ENCODE results near the gene RAB9A.

The RAB9A gene

DNA sequence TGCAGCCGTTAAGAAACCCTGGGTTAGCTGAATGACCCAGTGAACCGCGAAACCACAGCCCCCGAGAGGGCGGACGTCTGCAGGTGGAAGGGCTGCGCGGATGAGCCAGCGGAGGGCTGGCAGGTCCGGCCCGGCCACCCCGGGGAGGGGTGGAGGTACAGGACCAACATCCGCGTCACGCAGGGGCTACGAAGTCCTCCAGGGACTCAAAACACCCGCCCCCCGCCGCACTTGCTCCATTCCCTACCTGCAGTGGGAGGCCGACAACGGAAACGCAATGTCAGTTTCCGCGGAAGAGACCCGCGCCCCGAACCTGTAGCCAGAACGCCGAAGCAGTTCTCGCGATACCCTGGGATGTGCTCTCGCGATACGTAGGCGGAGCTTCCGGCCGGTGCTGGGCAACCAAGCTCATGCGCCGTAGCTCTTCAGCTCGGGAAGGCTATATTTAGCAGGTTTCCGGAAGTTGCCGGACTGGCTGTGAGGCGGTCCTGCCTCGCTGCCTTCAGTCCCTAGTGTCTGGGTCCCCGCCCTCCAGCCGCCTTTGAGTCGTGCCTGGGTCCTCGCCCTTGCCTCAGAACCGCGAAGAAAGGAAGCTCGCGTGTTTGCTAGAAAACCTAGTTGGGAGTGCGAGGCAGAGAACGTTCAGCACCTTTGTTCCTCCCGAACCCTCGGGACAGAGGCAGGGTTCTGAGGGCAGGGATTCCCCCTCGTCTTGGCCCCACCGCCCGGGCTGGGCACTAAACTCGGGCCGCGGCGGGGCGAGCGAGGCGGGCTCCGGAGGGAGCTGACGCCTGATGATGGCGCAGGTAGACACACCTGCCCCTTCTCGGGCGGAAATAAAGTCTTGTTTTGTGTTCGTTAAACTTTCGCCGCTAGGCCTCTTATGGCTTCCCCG, 45.6 kb downstream of the RAB9A start, which contains the start of the genes OFD1 and TRAPPC2:
Gene OFD1, plus strand, starts transcription at position 471 of the 895 bp plus-strand sequence. Its CDS starts 324 bp downstream, at position 795.
Gene TRAPPC2, minus strand, starts transcription at position 343 of the 895 bp plus-strand sequence. CDS start 14,657 bp downstream, outside the sequence.
- Histone ChIP-seq H3K27me3 (ENCODE audit: control insufficient read depth, insufficient read depth, low read length) (no peaks in the 10 kb centered on the region), H3K4me1 (ENCODE audit: control insufficient read depth, insufficient read depth, low read length) (peaks cover 28% of the 10 kb centered on the region), H3K9ac (ENCODE audit: low read length) (peak within 1 kb of the TSS; percentile 83), H3K4me3 (ENCODE audit: low read length) (peak within 1 kb of the TSS; percentile 47), H3K36me3 (ENCODE audit: control insufficient read depth, insufficient read depth, low read length) (no peaks in the 10 kb centered on the region), H3K9me3 (ENCODE audit: control insufficient read depth, low read length) (no peaks in the 10 kb centered on the region)

DNA sequence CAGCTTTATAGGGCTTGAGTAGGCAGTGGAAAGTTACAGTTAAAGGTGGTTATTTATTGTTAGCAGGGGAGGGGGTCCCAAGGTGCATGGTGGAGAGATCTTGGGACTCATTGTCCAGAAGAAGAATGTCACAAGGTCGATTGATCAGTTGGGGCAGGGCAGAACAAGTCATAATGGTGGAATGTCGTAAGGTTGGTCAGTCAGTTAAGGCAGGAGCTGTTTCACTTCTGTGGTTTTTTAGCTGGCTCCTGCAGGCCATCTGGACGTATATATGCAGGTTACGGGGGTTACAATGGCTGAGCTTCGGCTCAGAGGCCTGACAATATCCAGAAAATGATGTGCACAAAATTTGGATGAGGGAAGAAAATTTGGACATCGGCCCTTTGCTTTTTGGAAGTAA, 52.8 kb downstream of the RAB9A start:
- H3K9ac ChIP-seq (ENCODE audit: low read length), result no peak overlapping the region
- no peak overlapping the region for H3K4me3 ChIP-seq (ENCODE audit: low read length)
- no peaks in the 10 kb centered on the region for H3K36me3 ChIP-seq (ENCODE audit: control insufficient read depth, insufficient read depth, low read length)
- H3K4me1 ChIP-seq (ENCODE audit: control insufficient read depth, insufficient read depth, low read length), result peaks cover 2% of the 10 kb centered on the region
- no peaks in the 10 kb centered on the region for H3K9me3 ChIP-seq (ENCODE audit: control insufficient read depth, low read length)
- no peaks in the 10 kb centered on the region for H3K27me3 ChIP-seq (ENCODE audit: control insufficient read depth, insufficient read depth, low read length)

DNA sequence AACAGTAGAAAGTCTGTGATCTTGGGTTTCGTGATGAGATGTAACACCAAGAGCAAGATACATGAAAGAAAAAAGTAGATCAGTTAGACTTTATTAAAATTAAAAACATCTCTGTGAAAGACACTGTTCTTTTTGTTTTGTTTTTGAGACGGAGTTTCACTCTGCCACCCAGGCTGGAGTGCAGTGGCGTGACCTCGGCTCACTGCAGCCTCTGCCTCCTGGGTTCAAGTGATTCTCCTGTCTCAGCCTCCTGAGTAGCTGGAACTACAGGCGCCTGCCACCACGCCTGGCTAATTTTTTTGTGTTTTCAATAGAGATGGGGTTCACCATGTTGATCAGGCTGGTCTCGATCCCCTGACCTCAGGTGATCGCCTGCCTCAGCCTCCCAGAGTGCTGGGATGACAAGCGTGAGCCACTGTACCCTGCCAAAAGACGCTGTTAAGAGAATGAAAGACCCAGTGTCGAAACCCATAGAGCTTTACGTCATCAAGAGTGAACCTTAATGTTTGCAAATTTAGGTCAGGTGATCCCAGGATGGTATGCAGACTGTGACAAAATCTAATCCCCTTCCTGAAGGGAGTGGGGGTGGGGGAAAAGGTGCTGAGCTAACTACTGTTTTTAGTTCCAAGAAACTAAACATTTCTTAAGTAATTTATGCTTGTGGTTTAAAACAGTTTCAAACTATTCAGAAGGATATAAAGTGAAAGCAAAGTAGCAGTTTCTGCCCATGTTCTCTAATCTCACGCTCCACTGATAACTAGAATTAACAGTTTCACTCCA, 53.7 kb downstream of the RAB9A start:
- Histone ChIP-seq H3K27me3 (ENCODE audit: control insufficient read depth, insufficient read depth, low read length) (no peaks in the 10 kb centered on the region), H3K4me3 (ENCODE audit: low read length) (no peak overlapping the region)

DNA sequence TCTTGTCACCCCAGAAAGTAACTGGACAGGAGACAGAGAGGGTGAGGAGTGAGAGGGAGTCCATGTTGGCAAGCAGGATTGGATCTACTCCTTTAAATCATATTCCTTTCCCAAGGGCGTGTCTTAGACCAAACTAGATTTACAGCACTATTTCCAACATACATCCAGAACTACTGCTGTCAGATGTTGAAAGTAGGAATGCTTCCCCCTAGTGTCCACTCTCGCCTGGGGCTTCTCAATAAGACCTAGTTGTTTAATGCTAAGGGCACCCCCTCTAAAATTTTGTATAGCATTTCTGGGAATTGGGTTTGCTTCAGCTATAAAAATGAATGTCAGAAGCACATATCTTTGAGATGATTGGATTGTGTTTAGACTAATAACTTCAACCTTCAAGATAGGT, 58.9 kb downstream of the RAB9A start:
- H3K36me3 ChIP-seq (ENCODE audit: control insufficient read depth, insufficient read depth, low read length), result no peaks in the 10 kb centered on the region
- H3K9me3 ChIP-seq (ENCODE audit: control insufficient read depth, low read length), result no peaks in the 10 kb centered on the region
- H3K27me3 ChIP-seq (ENCODE audit: control insufficient read depth, insufficient read depth, low read length), result no peaks in the 10 kb centered on the region
- no peak overlapping the region for H3K9ac ChIP-seq (ENCODE audit: low read length)
- H3K4me3 ChIP-seq (ENCODE audit: low read length), result no peak overlapping the region
- no peaks in the 10 kb centered on the region for H3K4me1 ChIP-seq (ENCODE audit: control insufficient read depth, insufficient read depth, low read length)

More for the DNA sequence above, 53.7 kb downstream of the RAB9A start:
- Histone ChIP-seq H3K9ac (ENCODE audit: low read length) (no peak overlapping the region), H3K4me1 (ENCODE audit: control insufficient read depth, insufficient read depth, low read length) (no peaks in the 10 kb centered on the region), H3K9me3 (ENCODE audit: control insufficient read depth, low read length) (no peaks in the 10 kb centered on the region), H3K36me3 (ENCODE audit: control insufficient read depth, insufficient read depth, low read length) (no peaks in the 10 kb centered on the region)

DNA sequence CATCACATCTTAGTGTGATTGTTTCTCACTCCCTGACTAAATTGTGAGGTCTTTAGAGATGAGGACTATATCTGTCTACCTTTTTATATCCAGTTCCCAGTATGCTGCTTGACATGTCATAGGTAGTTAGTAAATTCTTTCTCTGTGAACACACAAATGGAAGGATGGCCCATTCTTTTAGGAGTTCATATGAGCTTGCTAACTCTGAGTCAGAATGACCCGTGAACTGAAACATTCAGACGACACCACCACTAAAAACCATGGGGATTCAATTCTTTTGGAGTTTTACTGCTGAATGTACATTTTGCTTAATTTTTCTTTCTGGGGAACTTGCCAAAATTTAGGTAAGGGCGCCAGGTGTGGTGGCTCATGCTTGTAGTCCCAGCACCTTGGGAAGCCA, 59.6 kb downstream of the RAB9A start:
- H3K27me3 ChIP-seq (ENCODE audit: control insufficient read depth, insufficient read depth, low read length), result no peaks in the 10 kb centered on the region
- no peaks in the 10 kb centered on the region for H3K4me1 ChIP-seq (ENCODE audit: control insufficient read depth, insufficient read depth, low read length)
- no peaks in the 10 kb centered on the region for H3K9me3 ChIP-seq (ENCODE audit: control insufficient read depth, low read length)
- no peak overlapping the region for H3K9ac ChIP-seq (ENCODE audit: low read length)
- H3K4me3 ChIP-seq (ENCODE audit: low read length), result no peak overlapping the region
- no peaks in the 10 kb centered on the region for H3K36me3 ChIP-seq (ENCODE audit: control insufficient read depth, insufficient read depth, low read length)

DNA sequence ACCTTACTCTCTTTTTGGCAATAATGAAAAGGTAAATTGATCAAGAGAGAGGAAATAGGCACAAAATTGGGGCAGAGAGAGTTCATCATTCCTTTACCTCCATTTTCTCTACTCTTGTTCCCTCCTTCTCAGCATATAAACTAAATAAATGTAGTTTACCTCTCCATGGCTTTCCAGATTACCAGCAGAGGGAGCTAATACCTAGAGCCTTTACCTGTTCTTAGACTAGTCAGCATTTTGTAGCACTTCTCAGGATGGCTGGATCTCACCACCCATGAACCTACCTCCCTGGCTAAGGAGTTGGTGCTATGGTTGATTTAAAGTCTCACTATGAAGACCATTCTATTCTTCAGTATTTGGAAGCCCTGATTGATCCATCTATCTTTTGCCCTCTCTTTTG, 61.3 kb downstream of the RAB9A start:
- Histone ChIP-seq H3K9ac (ENCODE audit: low read length) (no peak overlapping the region), H3K27me3 (ENCODE audit: control insufficient read depth, insufficient read depth, low read length) (no peaks in the 10 kb centered on the region), H3K4me1 (ENCODE audit: control insufficient read depth, insufficient read depth, low read length) (no peaks in the 10 kb centered on the region), H3K4me3 (ENCODE audit: low read length) (no peak overlapping the region), H3K9me3 (ENCODE audit: control insufficient read depth, low read length) (no peaks in the 10 kb centered on the region), H3K36me3 (ENCODE audit: control insufficient read depth, insufficient read depth, low read length) (no peaks in the 10 kb centered on the region)

DNA sequence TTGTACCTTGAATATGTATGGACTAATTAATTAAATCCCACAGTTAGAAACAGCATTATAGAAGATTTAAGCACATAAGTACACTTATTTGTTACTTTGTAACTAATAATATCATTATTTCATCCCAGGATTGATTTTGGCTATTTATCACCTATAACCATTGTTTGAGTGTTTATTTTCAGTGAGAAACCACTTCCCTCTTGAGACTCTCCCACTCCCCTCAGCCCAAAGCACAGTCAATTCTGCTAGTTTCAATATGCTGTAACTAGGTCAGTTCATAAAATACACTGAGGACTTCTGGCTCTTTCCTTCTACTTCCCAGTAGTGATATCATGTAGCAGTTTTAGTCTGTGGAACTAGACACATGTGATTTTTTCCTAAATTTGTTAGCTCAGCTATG, 61.9 kb downstream of the RAB9A start:
- no peak overlapping the region for H3K9ac ChIP-seq (ENCODE audit: low read length)
- H3K9me3 ChIP-seq (ENCODE audit: control insufficient read depth, low read length), result no peaks in the 10 kb centered on the region
- no peaks in the 10 kb centered on the region for H3K4me1 ChIP-seq (ENCODE audit: control insufficient read depth, insufficient read depth, low read length)
- H3K36me3 ChIP-seq (ENCODE audit: control insufficient read depth, insufficient read depth, low read length), result no peaks in the 10 kb centered on the region
- no peak overlapping the region for H3K4me3 ChIP-seq (ENCODE audit: low read length)
- no peaks in the 10 kb centered on the region for H3K27me3 ChIP-seq (ENCODE audit: control insufficient read depth, insufficient read depth, low read length)

DNA sequence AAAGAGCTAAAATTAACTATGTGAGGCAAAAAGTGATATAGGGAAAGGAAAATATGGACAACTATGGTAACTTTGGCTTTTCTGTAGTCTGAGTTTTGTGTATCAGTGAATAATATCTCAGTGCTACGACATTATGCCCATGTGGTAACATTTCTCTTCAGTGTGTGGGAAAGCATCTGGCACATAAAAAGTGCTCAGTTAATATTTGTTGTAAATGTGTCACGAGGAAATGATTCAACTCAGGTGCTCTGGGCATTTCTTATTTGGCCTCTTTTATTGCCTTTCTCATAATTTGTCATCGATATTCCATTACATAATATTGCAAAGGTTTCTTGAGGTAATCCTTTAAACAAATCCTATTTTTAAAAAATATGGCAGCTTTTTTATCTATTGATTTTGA, 63.2 kb downstream of the RAB9A start:
- Histone ChIP-seq H3K9me3 (ENCODE audit: control insufficient read depth, low read length) (no peaks in the 10 kb centered on the region), H3K4me3 (ENCODE audit: low read length) (no peak overlapping the region), H3K36me3 (ENCODE audit: control insufficient read depth, insufficient read depth, low read length) (no peaks in the 10 kb centered on the region), H3K4me1 (ENCODE audit: control insufficient read depth, insufficient read depth, low read length) (no peaks in the 10 kb centered on the region), H3K9ac (ENCODE audit: low read length) (no peak overlapping the region), H3K27me3 (ENCODE audit: control insufficient read depth, insufficient read depth, low read length) (no peaks in the 10 kb centered on the region)

DNA sequence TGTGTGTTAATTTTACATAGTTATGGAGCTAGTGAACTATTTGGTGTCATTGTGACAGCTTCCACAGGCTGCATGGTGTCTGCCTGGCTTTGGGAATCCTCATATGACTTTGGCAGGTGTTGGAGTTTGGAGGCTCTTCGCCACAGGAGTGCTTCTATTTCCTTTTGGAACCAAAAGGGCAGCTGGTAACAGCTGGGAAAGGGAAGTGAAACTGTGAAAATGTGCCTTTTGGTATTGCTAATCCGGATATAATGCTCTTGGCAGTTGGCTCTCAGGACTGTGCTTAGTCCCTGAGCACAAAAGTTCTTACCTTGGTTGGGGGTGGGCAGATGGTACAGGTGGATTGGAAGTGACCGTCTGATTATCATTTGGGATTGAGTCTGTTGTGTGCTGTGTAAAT, 63.7 kb downstream of the RAB9A start:
- no peak overlapping the region for H3K4me3 ChIP-seq (ENCODE audit: low read length)
- H3K9ac ChIP-seq (ENCODE audit: low read length), result no peak overlapping the region
- H3K36me3 ChIP-seq (ENCODE audit: control insufficient read depth, insufficient read depth, low read length), result no peaks in the 10 kb centered on the region
- H3K27me3 ChIP-seq (ENCODE audit: control insufficient read depth, insufficient read depth, low read length), result no peaks in the 10 kb centered on the region
- H3K9me3 ChIP-seq (ENCODE audit: control insufficient read depth, low read length), result no peaks in the 10 kb centered on the region
- H3K4me1 ChIP-seq (ENCODE audit: control insufficient read depth, insufficient read depth, low read length), result no peaks in the 10 kb centered on the region

DNA sequence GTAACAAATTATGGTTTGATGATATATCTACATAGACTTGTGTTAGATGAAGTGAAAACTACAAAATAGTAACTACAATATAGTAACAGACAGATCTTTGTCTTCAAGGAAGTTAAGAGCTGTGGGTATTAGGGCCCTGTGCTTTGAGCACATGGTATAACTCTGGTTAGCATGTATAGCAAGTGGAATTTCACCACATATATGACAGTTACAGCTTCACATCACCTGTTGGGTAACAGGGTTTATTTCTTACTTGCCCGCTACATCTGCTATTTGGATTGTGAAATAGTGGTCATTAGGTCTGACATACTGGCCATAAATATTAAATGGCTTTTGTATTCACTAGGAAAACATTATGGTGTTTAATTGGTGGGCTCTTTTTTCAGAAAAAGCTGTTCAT, 65.8 kb downstream of the RAB9A start:
- Histone ChIP-seq H3K4me1 (ENCODE audit: control insufficient read depth, insufficient read depth, low read length) (no peaks in the 10 kb centered on the region), H3K4me3 (ENCODE audit: low read length) (no peak overlapping the region), H3K27me3 (ENCODE audit: control insufficient read depth, insufficient read depth, low read length) (no peaks in the 10 kb centered on the region), H3K9ac (ENCODE audit: low read length) (no peak overlapping the region), H3K36me3 (ENCODE audit: control insufficient read depth, insufficient read depth, low read length) (no peaks in the 10 kb centered on the region), H3K9me3 (ENCODE audit: control insufficient read depth, low read length) (no peaks in the 10 kb centered on the region)

DNA sequence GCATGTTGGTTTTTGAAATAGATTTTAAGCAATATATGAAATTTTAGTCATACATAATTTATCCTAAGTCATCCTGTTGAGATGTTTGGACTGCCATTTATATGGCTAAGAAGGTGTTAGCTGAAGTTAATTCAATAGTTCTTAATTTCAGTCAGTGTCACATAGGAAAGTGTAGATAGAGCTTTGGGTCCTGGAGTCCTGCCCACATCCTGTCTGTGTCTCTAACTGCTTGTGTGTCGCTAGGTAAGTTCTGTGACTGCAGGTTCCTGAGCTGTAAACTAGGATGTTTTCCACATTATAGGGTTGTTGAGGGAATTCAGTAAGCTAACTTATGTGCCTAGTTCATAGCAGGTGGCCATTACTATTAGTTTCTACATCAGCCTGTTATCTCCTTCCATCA, 66.3 kb downstream of the RAB9A start:
- H3K9me3 ChIP-seq (ENCODE audit: control insufficient read depth, low read length), result no peaks in the 10 kb centered on the region
- no peaks in the 10 kb centered on the region for H3K4me1 ChIP-seq (ENCODE audit: control insufficient read depth, insufficient read depth, low read length)
- H3K36me3 ChIP-seq (ENCODE audit: control insufficient read depth, insufficient read depth, low read length), result no peaks in the 10 kb centered on the region
- no peak overlapping the region for H3K4me3 ChIP-seq (ENCODE audit: low read length)
- H3K9ac ChIP-seq (ENCODE audit: low read length), result no peak overlapping the region
- H3K27me3 ChIP-seq (ENCODE audit: control insufficient read depth, insufficient read depth, low read length), result no peaks in the 10 kb centered on the region

DNA sequence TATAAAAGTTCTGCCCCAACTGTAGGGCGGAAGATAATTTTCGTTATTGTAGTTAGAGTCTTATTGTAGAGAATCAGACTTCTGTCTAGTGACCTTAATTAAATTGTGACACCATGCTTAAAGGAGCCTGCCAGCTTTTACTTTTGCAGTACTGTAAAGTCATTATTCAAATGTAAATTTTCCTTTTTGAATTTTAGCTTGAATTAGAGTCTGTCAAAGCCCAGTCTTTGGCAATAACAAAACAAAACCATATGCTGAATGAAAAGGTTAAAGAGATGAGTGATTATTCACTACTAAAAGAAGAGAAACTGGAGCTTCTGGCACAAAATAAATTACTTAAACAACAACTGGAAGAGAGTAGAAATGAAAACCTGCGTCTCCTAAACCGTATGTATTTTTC, 67.5 kb downstream of the RAB9A start:
- H3K4me3 ChIP-seq (ENCODE audit: low read length), result no peak overlapping the region
- H3K9ac ChIP-seq (ENCODE audit: low read length), result no peak overlapping the region
- no peaks in the 10 kb centered on the region for H3K4me1 ChIP-seq (ENCODE audit: control insufficient read depth, insufficient read depth, low read length)
- no peaks in the 10 kb centered on the region for H3K27me3 ChIP-seq (ENCODE audit: control insufficient read depth, insufficient read depth, low read length)
- no peaks in the 10 kb centered on the region for H3K36me3 ChIP-seq (ENCODE audit: control insufficient read depth, insufficient read depth, low read length)
- H3K9me3 ChIP-seq (ENCODE audit: control insufficient read depth, low read length), result no peaks in the 10 kb centered on the region

All from mucosa of stomach (tissue), 1 donor.